ENCODE measurements around the gene KRT26.

The KRT26 gene

GRCh38 chr17:40726919-40727318 lies 45.1 kb downstream of the KRT26 start:
- peak; percentile 47 for DNase-seq (ENCODE audit: low spot score)

- no peak for DNase-seq (ENCODE audit: low spot score)
These were observed 47.3 kb downstream of the KRT26 start for GRCh38 chr17:40724656-40725055.

- no peak for DNase-seq (ENCODE audit: low spot score)
These were observed 49.8 kb downstream of the KRT26 start for GRCh38 chr17:40722241-40722640.

GRCh38 chr17:40720899-40721298 lies 51.1 kb downstream of the KRT26 start:
- DNase-seq (ENCODE audit: low spot score): no peak

- DNase-seq (ENCODE audit: low spot score): no peak
These were observed 53.1 kb downstream of the KRT26 start for GRCh38 chr17:40718930-40719329.

- DNase-seq (ENCODE audit: low spot score): no peak
These were observed 54.2 kb downstream of the KRT26 start for GRCh38 chr17:40717776-40718175.

All from RKO (cell line).